ENCODE results near the gene ABHD15. TPM values are rescaled to one million over a fixed set of nuclear protein-coding genes. Genes with fewer than 3 reads are reported as not detected.

The ABHD15 gene
- polyA plus RNA-seq, 3 donors = 3.1 to 4.6 (median 3.6) TPM

DNA sequence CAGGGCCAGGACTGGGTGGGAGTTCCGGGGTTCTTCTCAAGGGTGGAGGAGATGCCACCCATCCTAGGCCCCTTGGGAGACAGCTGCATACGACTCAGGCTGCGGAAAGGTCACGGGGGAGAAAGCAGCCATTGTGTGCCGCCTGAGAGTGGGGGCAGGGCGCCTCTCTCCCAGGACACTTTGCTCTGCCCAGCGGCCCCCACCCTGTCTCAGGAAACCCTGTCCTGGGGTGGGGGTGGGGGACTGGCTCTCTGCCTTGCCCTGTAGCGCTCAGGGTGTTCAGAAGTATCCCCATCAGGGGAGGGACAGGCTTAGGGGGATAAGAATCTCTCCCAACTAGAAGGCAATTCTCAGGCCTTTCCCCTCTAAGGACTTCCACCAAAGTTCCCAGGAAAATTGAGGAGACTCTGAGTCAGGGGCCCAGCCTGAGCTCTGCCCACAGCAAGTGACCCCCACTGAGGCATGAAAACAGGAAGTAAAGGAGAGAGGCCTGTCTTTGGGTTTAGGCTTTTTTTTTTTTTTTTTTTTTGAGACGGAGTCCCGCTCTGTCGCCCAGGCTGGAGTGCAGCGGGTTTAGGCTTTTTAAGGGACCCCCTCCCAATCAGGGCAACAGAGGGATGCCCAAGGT is 17.7 kb upstream of the ABHD15 start:
- TF ChIP-seq, protein P1, sequence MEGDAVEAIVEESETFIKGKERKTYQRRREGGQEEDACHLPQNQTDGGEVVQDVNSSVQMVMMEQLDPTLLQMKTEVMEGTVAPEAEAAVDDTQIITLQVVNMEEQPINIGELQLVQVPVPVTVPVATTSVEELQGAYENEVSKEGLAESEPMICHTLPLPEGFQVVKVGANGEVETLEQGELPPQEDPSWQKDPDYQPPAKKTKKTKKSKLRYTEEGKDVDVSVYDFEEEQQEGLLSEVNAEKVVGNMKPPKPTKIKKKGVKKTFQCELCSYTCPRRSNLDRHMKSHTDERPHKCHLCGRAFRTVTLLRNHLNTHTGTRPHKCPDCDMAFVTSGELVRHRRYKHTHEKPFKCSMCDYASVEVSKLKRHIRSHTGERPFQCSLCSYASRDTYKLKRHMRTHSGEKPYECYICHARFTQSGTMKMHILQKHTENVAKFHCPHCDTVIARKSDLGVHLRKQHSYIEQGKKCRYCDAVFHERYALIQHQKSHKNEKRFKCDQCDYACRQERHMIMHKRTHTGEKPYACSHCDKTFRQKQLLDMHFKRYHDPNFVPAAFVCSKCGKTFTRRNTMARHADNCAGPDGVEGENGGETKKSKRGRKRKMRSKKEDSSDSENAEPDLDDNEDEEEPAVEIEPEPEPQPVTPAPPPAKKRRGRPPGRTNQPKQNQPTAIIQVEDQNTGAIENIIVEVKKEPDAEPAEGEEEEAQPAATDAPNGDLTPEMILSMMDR (IDR thresholded peaks at IDR 0.05) = no peak
- intact Hi-C loops (cut with micrococcal nuclease) = loop anchor here in 1 of 2 donors (5.0 to 10.0 kb wide), 2 partner anchors 340 to 508 kb away; no protein-coding TSS in a partner anchor
- Histone ChIP-seq H3K9me3 (replicated peaks in 1 of 2; ENCODE audit: control insufficient read depth in 1 of 2, insufficient read depth in 1 of 2, low read length in 2 of 2) (no peaks in the 10 kb centered on the region), H4K20me1 (ENCODE audit: insufficient read depth, low read length) (peaks cover 80% of the 10 kb centered on the region), H3K27me3 (ENCODE audit: control insufficient read depth in 2 of 2, insufficient read depth in 2 of 2, low read length in 2 of 2) (no peaks in the 10 kb centered on the region), H2AFZ (ENCODE audit: insufficient read depth, low read depth, low read length, poor library complexity, severe bottlenecking) (peak overlapping the region; percentile 69), H3K4me2 (replicated peaks; ENCODE audit: extremely low read depth, low read length, poor library complexity, severe bottlenecking) (peak overlapping the region; percentile 81), H3K9ac (ENCODE audit: insufficient read depth, low read length, poor library complexity, severe bottlenecking) (peak overlapping the region; percentile 55), H3K79me2 (ENCODE audit: insufficient read depth, low read length) (peaks cover 63% of the 10 kb centered on the region), H3K36me3 (replicated peaks in 1 of 2; ENCODE audit: control insufficient read depth in 1 of 2, insufficient read depth in 2 of 2, low read length in 2 of 2) (peaks cover 20 to 33% of the 10 kb centered on the region in 2 donors), H3K4me1 (ENCODE audit: control insufficient read depth in 1 of 2, insufficient read depth in 2 of 2, low read length in 2 of 2) (peaks cover 50% of the 10 kb centered on the region in 2 donors), H3K27ac (ENCODE audit: low read depth in 1 of 2, low read length in 2 of 2) (peak overlapping the region in 1 of 2 donors; percentile 75), H3K4me3 (replicated peaks in 1 of 3; ENCODE audit: low read depth in 2 of 3, low read length in 3 of 3) (peak overlapping the region in 2 of 3 experiments; percentile 13 to 72)
- WGBS (ENCODE audit: insufficient coverage) = 78% methylated on average over 4 of the region's 12 CpGs
- Mint-ChIP-seq H3K27me3 (ENCODE audit: low read depth in 3 of 3) (peaks cover 0 to 2% (median 0%) of the 10 kb centered on the region in 3 donors), H3K9me3 (no peaks in the 10 kb centered on the region), H3K36me3 (peaks cover 22 to 40% of the 10 kb centered on the region in 2 donors), H3K4me1 (peaks cover 52% of the 10 kb centered on the region), H3K4me3 (peak overlapping the region; percentile 64 to 82), H3K27ac (peak overlapping the region in 4 of 7 donors; percentile 50 to 87 (median 66))
- DNase-seq = peak in 2 of 3 donors; percentile 52 to 70

DNA sequence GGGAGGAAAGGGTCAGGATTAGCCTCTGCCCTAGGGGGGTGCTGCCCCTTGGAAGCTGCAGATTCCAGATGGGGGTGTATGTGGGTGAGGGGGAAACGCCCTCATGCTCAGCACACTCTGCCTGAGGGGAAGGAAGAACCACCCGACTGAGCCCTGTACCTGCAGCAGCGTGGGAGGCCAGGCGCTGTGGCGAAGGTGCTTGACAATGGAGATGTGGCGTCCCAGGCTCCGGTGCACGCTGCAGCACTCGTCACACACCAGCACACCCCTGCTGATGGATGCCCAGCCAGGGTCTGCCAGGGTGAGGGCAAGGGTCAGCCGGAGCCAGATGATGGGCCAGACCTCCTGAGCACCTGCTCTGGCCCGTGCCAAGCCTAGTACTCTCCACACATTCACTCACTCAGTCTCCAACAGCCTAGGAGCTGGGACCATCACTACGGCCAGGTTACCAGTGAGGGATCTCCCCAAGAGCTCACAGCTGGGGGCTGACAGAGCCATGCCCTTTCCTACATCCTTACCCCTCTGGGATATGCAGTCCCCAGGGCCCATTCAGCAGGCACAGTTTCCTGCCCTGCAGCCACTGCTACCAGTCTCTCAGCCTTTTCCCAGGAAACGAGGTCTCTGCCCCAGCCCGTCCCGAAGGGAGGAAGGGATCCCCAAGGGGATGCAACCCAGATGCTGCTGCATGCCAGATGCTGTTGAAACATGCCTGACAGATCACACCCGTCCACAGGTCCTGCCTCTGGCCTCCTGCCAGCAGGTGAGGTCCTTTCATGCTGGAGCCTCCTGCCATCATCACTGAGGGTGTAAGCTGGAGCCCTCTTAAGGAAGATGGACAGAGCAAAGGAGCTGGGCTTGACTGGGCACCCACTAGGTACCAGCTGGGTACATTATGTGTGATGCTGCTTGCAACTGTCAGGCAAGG is 16.7 kb upstream of the ABHD15 start:
- no peak for DNase-seq
- Histone ChIP-seq H3K9me3 (replicated peaks in 1 of 2; ENCODE audit: control insufficient read depth in 1 of 2, insufficient read depth in 1 of 2, low read length in 2 of 2) (no peaks in the 10 kb centered on the region), H3K4me2 (replicated peaks; ENCODE audit: extremely low read depth, low read length, poor library complexity, severe bottlenecking) (no peak overlapping the region), H3K27me3 (ENCODE audit: control insufficient read depth in 2 of 2, insufficient read depth in 2 of 2, low read length in 2 of 2) (no peaks in the 10 kb centered on the region), H3K4me3 (replicated peaks in 1 of 3; ENCODE audit: low read depth in 2 of 3, low read length in 3 of 3) (no peak overlapping the region), H2AFZ (ENCODE audit: insufficient read depth, low read depth, low read length, poor library complexity, severe bottlenecking) (no peak overlapping the region), H3K9ac (ENCODE audit: insufficient read depth, low read length, poor library complexity, severe bottlenecking) (no peak overlapping the region), H3K4me1 (ENCODE audit: control insufficient read depth in 1 of 2, insufficient read depth in 2 of 2, low read length in 2 of 2) (peaks cover 48% of the 10 kb centered on the region in 2 donors), H3K36me3 (replicated peaks in 1 of 2; ENCODE audit: control insufficient read depth in 1 of 2, insufficient read depth in 2 of 2, low read length in 2 of 2) (peaks cover 29 to 43% of the 10 kb centered on the region in 2 donors), H3K27ac (ENCODE audit: low read depth in 1 of 2, low read length in 2 of 2) (peak overlapping the region in 1 of 2 donors; percentile 75), H4K20me1 (ENCODE audit: insufficient read depth, low read length) (peaks cover 82% of the 10 kb centered on the region), H3K79me2 (ENCODE audit: insufficient read depth, low read length) (peaks cover 59% of the 10 kb centered on the region)
- H3K27ac Mint-ChIP-seq = peak overlapping the region in 2 of 7 donors; percentile 26 to 55
- TF ChIP-seq, protein P1 (IDR thresholded peaks at IDR 0.05) = no peak
- H3K36me3 Mint-ChIP-seq = peaks cover 32 to 50% of the 10 kb centered on the region in 2 donors
- H3K9me3 Mint-ChIP-seq = no peaks in the 10 kb centered on the region
- intact Hi-C loops (cut with micrococcal nuclease) = loop anchor here in 1 of 2 donors (5.0 to 10.0 kb wide), 2 partner anchors 341 to 509 kb away; no protein-coding TSS in a partner anchor
- H3K27me3 Mint-ChIP-seq (ENCODE audit: low read depth in 3 of 3) = peaks cover 0 to 2% (median 0%) of the 10 kb centered on the region in 3 donors
- no peak overlapping the region for H3K4me3 Mint-ChIP-seq
- WGBS (ENCODE audit: insufficient coverage) = 94% methylated on average over 15 of the region's 16 CpGs
- H3K4me1 Mint-ChIP-seq = peaks cover 51% of the 10 kb centered on the region
